Non-pigmented ciliary epithelial cell (primary cell): Measurements from ENCODE around the gene C16orf87.
A peak's percentile ranks its signal among the peaks of the same experiment; 100 is the strongest.

Experiments
- DNase-seq: peaks from one replicate; pipeline ENCODE4 v3.0.0-alpha.2; 2010; ENCODE audit warnings: low read depth

Gene C16orf87

GRCh38 chr16:46843898-46844642, 13.1 kb upstream of the C16orf87 start:
- DNase-seq: no peak

DNA sequence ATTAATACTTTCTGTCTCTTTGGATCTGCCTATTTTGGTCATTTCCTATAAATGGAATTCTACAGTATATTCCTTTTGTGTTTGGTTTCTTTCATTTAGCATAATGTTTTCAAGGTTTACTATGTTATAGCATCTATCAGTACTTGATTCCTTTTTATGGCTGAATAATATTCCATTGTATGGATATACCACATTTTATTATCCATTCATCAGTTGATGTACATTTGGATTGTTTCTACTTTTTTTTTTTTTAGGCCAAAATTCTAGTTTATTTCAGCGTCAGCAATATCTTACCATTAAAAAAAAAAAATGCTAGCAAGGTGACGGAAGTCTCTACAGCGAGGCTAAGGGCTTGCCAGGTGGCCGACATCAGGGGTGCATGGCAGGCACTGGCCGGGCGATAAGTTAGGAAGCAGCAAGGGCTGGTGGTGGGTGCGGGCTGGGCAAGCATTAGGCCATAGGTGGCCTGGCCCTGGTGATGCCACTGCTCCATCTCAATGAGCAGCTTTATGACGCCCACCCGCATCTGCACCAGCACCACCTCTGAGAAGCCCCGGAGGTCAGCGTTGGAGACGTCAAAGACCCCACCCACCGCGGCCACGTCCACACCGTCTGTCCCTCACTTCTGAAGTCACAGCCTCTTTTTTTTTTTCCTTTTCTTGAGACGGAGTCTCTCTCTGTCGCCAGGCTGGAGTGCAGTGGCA, 11.4 kb upstream of the C16orf87 start:
- no peak for DNase-seq

DNA sequence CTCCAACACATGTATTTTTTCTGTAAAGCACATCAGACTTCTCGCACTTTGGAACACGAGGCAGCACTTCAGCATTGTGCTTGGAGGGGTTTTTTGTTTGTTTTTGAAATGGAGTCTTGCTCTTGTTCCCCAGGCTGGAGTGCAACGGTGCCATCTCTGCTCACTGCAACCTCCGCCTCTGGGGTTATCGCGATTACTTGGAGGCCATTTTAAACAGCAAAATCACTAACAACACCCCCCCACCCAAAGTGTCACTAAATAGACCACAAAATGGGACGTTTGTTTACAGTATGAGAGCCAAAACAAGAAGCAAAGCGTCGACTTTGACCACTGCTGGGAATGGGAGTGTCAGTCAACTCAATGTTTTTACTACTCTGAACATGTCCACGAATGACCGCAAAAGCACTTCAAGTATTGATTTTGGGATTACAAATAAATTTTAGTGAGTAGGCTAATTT, 9.0 kb upstream of the C16orf87 start:
- no peak for DNase-seq

GRCh38 chr16:46836534-46837530, 5.9 kb upstream of the C16orf87 start:
- no peak for DNase-seq

GRCh38 chr16:46833460-46833800, 2.5 kb upstream of the C16orf87 start:
- DNase-seq: no peak

DNA sequence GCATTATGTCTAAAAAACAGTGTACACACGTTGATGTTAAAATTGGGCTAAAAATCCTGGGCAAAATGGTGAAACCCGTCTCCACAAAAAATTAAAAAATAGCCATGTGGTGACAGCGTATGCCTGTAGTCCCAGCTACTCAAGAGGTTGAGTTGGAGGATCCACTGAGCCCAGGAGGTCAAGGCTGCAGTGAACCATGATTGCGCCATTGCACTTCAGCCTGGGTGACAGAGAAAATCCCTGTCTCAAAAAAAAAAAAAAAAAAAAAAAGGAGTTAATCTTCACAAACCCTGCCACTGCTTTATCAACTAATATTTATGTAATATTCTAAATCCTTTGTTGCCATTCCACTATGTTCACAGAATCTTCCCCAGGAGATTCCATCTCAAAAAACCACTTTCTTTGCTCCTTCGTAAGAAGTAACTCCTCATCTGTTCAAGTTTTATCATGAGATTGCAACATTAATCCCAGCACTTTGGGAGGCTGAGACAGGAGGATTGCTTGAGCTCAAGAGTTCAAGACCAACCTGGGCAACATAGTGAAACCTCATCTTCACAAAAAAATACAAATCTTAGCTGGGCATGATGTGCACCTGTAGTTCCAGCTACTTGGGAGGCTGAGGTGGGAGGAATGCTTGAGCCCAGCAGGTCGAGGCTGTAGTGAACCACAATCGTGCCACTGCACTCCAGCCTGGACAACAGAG, 1.9 kb upstream of the C16orf87 start:
- no peak for DNase-seq

DNA sequence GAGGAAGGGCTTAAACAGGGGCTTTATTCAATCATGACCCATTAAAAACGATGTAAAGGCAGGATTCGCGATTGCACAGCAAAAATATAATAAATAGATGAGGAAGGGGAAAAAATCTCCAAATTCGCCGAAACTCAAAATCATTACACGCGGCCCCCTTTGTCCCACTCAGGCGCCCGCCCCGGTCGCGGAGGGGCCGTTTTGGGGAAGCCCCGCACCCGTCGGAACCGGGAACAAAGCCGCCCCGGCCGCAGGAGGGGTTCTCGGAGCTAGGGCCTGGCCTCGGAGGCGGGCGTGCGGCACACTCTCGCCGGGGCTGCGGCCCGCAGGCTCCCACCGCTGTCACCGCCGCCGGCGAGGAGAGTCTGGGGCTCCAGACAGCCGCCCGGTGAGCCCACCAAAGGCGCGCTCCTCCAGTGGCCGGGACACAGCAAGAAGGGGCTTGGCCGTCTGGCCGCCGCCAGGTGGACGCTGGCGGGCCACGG, 521 bp downstream of the C16orf87 start:
- DNase-seq: no peak

GRCh38 chr16:46828943-46829342, 2.0 kb downstream of the C16orf87 start:
- DNase-seq: no peak

DNA sequence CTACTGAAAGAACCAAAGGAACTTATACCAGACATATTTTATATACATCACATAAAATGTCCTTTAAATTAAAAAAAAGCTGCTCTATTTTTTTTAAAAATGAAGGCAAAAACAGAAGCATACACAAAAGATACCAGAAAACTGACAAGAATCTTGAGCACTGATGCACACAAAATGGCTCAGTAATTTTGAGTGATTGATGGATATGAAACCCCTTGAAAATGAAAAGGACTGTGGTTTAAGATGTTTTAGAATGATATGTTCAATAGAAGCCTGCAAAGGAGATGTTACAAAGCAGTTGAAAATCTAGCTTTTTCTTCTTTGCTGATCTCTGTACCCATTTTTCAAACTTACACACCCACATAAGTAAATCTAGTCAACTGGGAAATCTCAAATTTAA, 2.7 kb downstream of the C16orf87 start:
- DNase-seq: no peak

- DNase-seq: no peak
Measured at GRCh38 chr16:46826631-46827030, 4.3 kb downstream of the C16orf87 start.

DNA sequence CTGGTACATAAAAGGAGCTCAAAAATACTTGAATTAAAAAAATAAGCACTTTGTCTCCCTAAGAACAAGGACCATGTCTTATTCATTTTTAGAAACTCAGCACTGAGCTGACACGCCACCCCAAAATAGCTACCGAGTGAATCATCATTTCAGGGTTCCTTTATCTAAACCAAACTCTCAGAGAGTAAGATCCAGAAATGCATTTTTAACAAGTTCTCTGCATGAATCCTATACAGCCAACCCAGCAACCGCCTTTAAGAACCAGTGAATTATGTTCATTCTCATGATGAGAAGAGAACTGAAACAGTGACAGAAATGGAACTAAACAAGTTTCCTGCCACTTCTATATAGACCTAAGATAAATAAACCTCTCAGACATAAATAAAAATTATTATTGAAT, 8.7 kb downstream of the C16orf87 start:
- peak; percentile 70 for DNase-seq

DNA sequence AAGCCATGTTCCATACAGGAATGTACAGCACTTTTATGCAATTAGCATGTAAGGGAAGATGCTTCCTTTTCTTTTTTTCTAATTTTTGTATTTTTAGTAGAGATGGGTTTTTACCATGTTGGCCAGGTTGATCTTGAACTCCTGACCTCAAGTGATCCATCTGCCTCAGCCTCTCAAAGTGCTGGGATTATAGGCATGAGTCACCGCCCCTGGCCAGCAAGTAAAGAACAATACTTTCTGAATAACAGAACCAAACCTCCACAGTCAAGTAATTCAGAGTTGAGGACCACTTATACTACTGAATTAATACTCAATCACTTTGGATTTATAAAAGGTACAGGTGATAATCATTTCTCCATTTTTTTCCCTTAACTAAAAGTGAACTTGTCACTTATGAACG, 13.0 kb downstream of the C16orf87 start:
- no peak for DNase-seq

DNA sequence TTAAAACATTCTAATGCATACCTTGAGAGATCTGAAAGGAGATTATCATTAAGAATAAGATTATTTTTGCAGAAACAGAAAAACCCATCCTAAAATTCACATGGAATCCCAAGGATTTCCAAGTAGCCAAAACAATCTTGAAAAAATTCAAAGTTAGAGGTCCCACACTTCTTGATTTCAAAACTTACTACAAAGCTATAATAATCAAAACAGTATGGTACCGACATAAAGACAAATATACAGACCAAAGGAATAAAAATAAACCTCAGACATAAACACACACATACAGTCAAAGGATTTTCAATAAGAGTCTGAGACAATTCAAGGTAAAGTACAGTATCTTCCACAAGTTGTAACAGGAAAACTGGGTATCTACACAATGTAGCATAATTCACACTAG, 16.2 kb downstream of the C16orf87 start:
- DNase-seq: no peak

DNA sequence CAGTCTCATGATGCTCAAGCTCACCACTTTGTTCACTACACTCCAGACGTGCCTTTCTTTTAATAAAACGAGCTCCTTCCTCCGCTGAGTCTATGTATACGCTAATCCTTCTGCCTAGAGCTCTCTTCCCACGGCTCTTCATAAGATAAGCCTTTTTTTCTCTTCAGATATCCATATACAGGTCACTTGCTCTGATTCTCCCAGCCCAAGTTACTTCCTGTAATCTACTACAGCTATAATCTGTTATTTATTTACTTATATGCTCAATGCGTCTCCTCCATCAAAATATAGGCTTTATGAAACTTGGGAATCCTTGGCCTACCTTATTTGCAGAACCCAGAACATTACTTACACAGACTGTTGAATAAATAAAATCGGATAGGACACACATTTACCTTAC, 17.4 kb downstream of the C16orf87 start:
- DNase-seq: no peak

DNA sequence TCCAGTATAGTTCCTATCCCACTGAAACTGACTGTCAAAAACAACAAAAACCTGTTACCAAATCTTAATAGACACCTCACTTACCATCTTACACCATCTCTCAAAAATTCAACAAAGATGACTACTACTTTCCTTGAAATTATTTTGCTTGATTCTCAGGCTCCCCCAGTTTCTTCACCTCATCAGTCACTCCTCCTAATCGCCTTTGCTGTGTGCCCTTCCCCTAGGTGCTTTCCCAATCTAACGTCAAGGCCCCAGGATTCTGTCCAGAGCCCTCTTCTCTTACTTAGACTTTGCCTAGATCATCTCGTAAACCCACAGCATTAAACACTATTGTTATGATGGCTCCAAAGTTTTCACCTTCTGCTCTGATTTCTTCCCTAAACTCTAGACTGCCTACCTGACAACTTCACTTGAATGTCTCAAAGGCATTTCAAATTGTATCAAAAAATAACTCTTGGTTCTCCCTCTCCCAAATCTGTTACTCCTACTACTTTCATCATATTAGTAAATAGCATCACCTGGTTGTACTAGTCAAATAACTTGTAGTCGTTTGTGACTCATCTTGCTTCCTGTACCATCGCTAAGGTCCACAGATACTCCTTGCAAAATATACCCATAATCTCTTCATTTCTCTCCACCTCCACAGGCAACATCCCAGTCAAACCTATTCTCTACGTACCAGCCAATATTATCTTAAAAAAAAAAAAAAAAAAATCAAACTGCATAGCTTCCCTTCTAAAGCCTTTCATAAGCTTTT, 18.0 kb downstream of the C16orf87 start:
- no peak for DNase-seq

GRCh38 chr16:46811682-46812081, 19.3 kb downstream of the C16orf87 start:
- DNase-seq: no peak

GRCh38 chr16:46808997-46809396, 22.0 kb downstream of the C16orf87 start:
- no peak for DNase-seq

DNA sequence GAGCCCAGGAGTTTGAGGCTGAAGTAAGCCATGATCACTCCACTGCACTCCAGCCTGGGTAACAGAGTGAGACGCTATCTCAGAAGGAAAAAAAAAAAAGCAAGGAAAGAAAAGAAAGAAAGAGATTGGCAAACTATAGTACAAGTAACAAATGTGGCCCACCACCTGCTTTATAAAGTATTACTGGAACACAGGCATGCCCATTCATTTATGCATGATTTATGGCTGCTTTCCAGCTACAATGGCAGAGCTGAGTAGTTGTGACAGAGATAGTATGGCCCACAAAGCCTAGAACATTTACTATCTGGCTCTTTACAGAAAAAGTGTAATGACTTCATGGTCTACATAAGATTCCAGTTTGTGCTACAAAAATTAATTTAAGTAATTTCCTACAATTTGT, 23.6 kb downstream of the C16orf87 start:
- DNase-seq: no peak

GRCh38 chr16:46803373-46803772, 27.6 kb downstream of the C16orf87 start:
- no peak for DNase-seq

GRCh38 chr16:46801428-46802049, 29.4 kb downstream of the C16orf87 start:
- DNase-seq: no peak

GRCh38 chr16:46800494-46800893, 30.5 kb downstream of the C16orf87 start:
- DNase-seq: no peak
